ENCODE data around the gene MKRN2. TPM values are rescaled to one million over a fixed set of nuclear protein-coding genes. Genes with fewer than 3 reads are reported as not detected.

MKRN2 gene
- total and polyA plus RNA-seq, 2 of the 4 experiments (the other 2 are of a cell fraction) = 44.4 to 65.6 TPM

DNA sequence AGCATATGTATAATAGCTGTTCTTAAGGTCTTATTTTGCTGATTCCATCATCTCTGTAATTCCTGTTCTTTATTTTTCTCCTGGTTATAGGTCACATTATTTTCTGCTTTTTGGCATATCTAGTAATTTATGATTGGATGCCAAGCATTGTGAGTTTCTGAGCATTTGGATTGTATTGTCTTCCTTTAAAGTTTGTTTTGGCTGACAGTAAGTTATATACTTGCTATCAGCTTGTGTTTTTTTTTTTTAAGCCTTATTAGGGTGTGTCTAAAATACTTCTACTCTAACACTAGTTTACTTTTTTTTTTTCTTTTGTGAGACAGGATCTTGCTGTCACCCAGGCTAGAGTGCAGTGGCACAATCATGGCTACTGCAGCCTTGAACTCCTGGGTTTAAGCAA, 10.1 kb downstream of the MKRN2 start:
- no TSS peak for BruUV-seq (replicated peaks)
- Histone ChIP-seq H3K56ac (ENCODE audit: extremely low read depth, insufficient read depth, low read length) (no peak overlapping the region), H2BK15ac (ENCODE audit: low read depth, low read length) (no peak overlapping the region), H3K9me3 (ENCODE audit: control insufficient read depth, insufficient read depth, low read length) (peaks cover 2% of the 10 kb centered on the region; the same call in 1 of the 2 replicates), H3K14ac (replicated peaks; ENCODE audit: low read depth, low read length) (no peak overlapping the region), H4K20me1 (ENCODE audit: insufficient read depth, low read length) (peaks cover 55% of the 10 kb centered on the region), H3K27ac (ENCODE audit: insufficient read depth, low read length) (no peak overlapping the region), H3K9ac (ENCODE audit: low read depth, low read length) (no peak overlapping the region), H3K4ac (ENCODE audit: low read depth, low read length) (no peak overlapping the region), H3K36me3 (ENCODE audit: control insufficient read depth, insufficient read depth, low read length) (peaks cover 21% of the 10 kb centered on the region), H3K4me3 (ENCODE audit: insufficient read depth, low read depth, low read length) (no peak overlapping the region), H3K18ac (ENCODE audit: low read depth, low read length) (no peak overlapping the region), H3K79me1 (ENCODE audit: low read depth in 1 of 2, low read length in 2 of 2) (peaks cover 22 to 63% of the 10 kb centered on the region in 2 experiments; a peak in 3 of 4 replicates), H2BK5ac (ENCODE audit: low read depth, low read length, poor library complexity, severe bottlenecking) (no peak overlapping the region), H3K9me1 (ENCODE audit: insufficient read depth, low read length) (peaks cover 11% of the 10 kb centered on the region; the same call in 1 of the 2 replicates), H3K27me3 (ENCODE audit: control insufficient read depth, insufficient read depth, low read length) (no peaks in the 10 kb centered on the region), H4K91ac (ENCODE audit: insufficient read depth, low read depth, low read length) (no peak overlapping the region), H4K5ac (ENCODE audit: low read depth, low read length) (no peak overlapping the region), H3K4me2 (ENCODE audit: low read depth, low read length) (no peak overlapping the region), H4K8ac (ENCODE audit: low read depth in 2 of 2, low read length in 2 of 2) (no peak overlapping the region), H2BK120ac (ENCODE audit: low read depth, low read length) (no peak overlapping the region), H3K4me1 (ENCODE audit: control insufficient read depth, insufficient read depth, low read length) (peaks cover 5% of the 10 kb centered on the region; the same call in 1 of the 2 replicates), H2AK9ac (replicated peaks; ENCODE audit: low read depth, low read length, poor library complexity) (no peak overlapping the region), H2AFZ (replicated peaks; ENCODE audit: low read length, poor library complexity) (no peak overlapping the region), H2BK20ac (ENCODE audit: low read depth, low read length) (no peak overlapping the region), H3K23ac (ENCODE audit: low read depth, low read length) (no peak overlapping the region), H2AK5ac (ENCODE audit: low read depth, low read length) (no peak overlapping the region)
- POLR2A ChIA-PET (ENCODE audit: unreplicated experiment) = no interaction called here
- CTCF ChIA-PET = no interaction called here
- intact Hi-C loops (cut with micrococcal nuclease) (no loop called here), dilution Hi-C loops (cut with HindIII; ENCODE audit: low sequenced_read_pairs, unreplicated experiment) (no loop called here), in situ Hi-C loops (cut with MboI; ENCODE audit: low sequenced_read_pairs) (no loop called here)
- DNase-seq (no peak), ATAC-seq (ENCODE audit: low read depth) (no peak)
- TF ChIP-seq CEBPB (IDR thresholded peaks at IDR 0.05; ENCODE audit: low read depth, low read length) (no peak), RAD21 (IDR thresholded peaks at IDR 0.05; ENCODE audit: low read length) (no peak), MAZ (IDR thresholded peaks at IDR 0.05; ENCODE audit: borderline replicate concordance, low read depth, low read length) (no peak), MAFK (IDR thresholded peaks at IDR 0.05; ENCODE audit: low read depth, low read length) (no peak), POLR2A (IDR thresholded peaks at IDR 0.05; ENCODE audit: low read depth, low read length) (no peak), BHLHE40 (IDR thresholded peaks at IDR 0.05; ENCODE audit: low read depth, low read length) (no peak), SMC3 (IDR thresholded peaks at IDR 0.05; ENCODE audit: low read depth, low read length) (no peak), CHD1 (IDR thresholded peaks at IDR 0.05; ENCODE audit: low read depth, low read length) (no peak), MXI1 (IDR thresholded peaks at IDR 0.05; ENCODE audit: borderline replicate concordance, low read depth, low read length) (no peak), NFE2L2 (IDR thresholded peaks at IDR 0.05; ENCODE audit: low read depth, low read length) (no peak), RCOR1 (IDR thresholded peaks at IDR 0.05; ENCODE audit: insufficient replicate concordance, low read length) (no peak), RFX5 (IDR thresholded peaks at IDR 0.05; ENCODE audit: low read depth, low read length) (no peak), FOS (IDR thresholded peaks at IDR 0.05; ENCODE audit: low read depth, low read length) (no peak)
- TF ChIP-seq, protein P1, sequence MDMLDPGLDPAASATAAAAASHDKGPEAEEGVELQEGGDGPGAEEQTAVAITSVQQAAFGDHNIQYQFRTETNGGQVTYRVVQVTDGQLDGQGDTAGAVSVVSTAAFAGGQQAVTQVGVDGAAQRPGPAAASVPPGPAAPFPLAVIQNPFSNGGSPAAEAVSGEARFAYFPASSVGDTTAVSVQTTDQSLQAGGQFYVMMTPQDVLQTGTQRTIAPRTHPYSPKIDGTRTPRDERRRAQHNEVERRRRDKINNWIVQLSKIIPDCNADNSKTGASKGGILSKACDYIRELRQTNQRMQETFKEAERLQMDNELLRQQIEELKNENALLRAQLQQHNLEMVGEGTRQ (IDR thresholded peaks at IDR 0.05; ENCODE audit: low read depth, low read length) = no peak
- TF ChIP-seq, protein P2, sequence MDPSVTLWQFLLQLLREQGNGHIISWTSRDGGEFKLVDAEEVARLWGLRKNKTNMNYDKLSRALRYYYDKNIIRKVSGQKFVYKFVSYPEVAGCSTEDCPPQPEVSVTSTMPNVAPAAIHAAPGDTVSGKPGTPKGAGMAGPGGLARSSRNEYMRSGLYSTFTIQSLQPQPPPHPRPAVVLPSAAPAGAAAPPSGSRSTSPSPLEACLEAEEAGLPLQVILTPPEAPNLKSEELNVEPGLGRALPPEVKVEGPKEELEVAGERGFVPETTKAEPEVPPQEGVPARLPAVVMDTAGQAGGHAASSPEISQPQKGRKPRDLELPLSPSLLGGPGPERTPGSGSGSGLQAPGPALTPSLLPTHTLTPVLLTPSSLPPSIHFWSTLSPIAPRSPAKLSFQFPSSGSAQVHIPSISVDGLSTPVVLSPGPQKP (IDR thresholded peaks at IDR 0.05; ENCODE audit: borderline replicate concordance, low read depth, low read length) = no peak
- TF ChIP-seq, protein P3, sequence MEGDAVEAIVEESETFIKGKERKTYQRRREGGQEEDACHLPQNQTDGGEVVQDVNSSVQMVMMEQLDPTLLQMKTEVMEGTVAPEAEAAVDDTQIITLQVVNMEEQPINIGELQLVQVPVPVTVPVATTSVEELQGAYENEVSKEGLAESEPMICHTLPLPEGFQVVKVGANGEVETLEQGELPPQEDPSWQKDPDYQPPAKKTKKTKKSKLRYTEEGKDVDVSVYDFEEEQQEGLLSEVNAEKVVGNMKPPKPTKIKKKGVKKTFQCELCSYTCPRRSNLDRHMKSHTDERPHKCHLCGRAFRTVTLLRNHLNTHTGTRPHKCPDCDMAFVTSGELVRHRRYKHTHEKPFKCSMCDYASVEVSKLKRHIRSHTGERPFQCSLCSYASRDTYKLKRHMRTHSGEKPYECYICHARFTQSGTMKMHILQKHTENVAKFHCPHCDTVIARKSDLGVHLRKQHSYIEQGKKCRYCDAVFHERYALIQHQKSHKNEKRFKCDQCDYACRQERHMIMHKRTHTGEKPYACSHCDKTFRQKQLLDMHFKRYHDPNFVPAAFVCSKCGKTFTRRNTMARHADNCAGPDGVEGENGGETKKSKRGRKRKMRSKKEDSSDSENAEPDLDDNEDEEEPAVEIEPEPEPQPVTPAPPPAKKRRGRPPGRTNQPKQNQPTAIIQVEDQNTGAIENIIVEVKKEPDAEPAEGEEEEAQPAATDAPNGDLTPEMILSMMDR (conservative IDR thresholded peaks at IDR 0.05; ENCODE audit: low read depth, low read length) = no peak

Data from IMR-90 (cell line).